WTC11 (cell line): Measurements from ENCODE around the gene EXOSC5.

Experiments
- NFYB ChIP-seq: sonication (generic); formaldehyde crosslinking; conservative IDR thresholded peaks from 2 replicates; pipeline ENCODE4 v1.8.0; 2022; ENCODE audit warnings: low read depth, missing genetic modification reagents
- ZNF121 ChIP-seq: sonication (generic); formaldehyde crosslinking; IDR thresholded peaks from 2 replicates; pipeline ENCODE4 v1.8.0; 2023; ENCODE audit warnings: missing genetic modification reagents
- ZNF396 ChIP-seq: fragments of 250-450 bp; sonication (Bioruptor Pico); IDR thresholded peaks from 2 replicates; pipeline ENCODE4 v1.8.0; 2021; ENCODE audit warnings: mild to moderate bottlenecking, moderate library complexity, borderline replicate concordance
- ZNF423 ChIP-seq: fragments of 250-450 bp; sonication (Bioruptor Pico); IDR thresholded peaks from 2 replicates; pipeline ENCODE4 v2.1.2; 2022; ENCODE audit warnings: mild to moderate bottlenecking, moderate library complexity
- TF ChIP-seq, protein P1 (sequence below): fragments of 200-600 bp; IDR thresholded peaks from 2 replicates; pipeline ENCODE4 v1.8.0; 2022; ENCODE audit warnings: antibody characterized with exemption
- TF ChIP-seq, protein P2 (sequence below): sonication (generic); formaldehyde crosslinking; IDR thresholded peaks from 2 replicates; pipeline ENCODE4 v1.8.0; 2022; ENCODE audit warnings: mild to moderate bottlenecking, missing genetic modification reagents
- TF ChIP-seq, protein P3 (sequence below): sonication (generic); formaldehyde crosslinking; IDR thresholded peaks from 2 replicates; pipeline ENCODE4 v1.8.1; 2023; ENCODE audit warnings: mild to moderate bottlenecking, moderate library complexity, missing genetic modification reagents
- TF ChIP-seq, protein P4 (sequence below): sonication (generic); formaldehyde crosslinking; conservative IDR thresholded peaks from 2 replicates; pipeline ENCODE4 v1.8.1; 2023; ENCODE audit warnings: mild to moderate bottlenecking, low read depth, missing genetic modification reagents, moderate library complexity
- TF ChIP-seq, protein P5 (sequence below): fragments of 250-450 bp; sonication (Bioruptor Pico); IDR thresholded peaks from 2 replicates; pipeline ENCODE4 v1.9.0; 2021; ENCODE audit warnings: mild to moderate bottlenecking
- TF ChIP-seq, protein P6 (sequence below): sonication (generic); formaldehyde crosslinking; IDR thresholded peaks from 2 replicates; pipeline ENCODE4 v1.8.1; 2022; ENCODE audit warnings: low read depth, mild to moderate bottlenecking, moderate library complexity, missing genetic modification reagents, borderline replicate concordance
- TF ChIP-seq, protein P7 (sequence below): sonication (generic); formaldehyde crosslinking; conservative IDR thresholded peaks from 2 replicates; pipeline ENCODE4 v1.8.1; 2022; ENCODE audit warnings: mild to moderate bottlenecking, missing genetic modification reagents
- TF ChIP-seq, protein P8 (sequence below): sonication (generic); formaldehyde crosslinking; IDR thresholded peaks from 2 replicates; pipeline ENCODE4 v1.8.1; 2022; ENCODE audit warnings: mild to moderate bottlenecking, missing genetic modification reagents, moderate library complexity, borderline replicate concordance
- TF ChIP-seq, protein P9 (sequence below): sonication (generic); formaldehyde crosslinking; IDR thresholded peaks from 2 replicates; pipeline ENCODE4 v1.8.1; 2023; ENCODE audit warnings: mild to moderate bottlenecking, missing genetic modification reagents, borderline replicate concordance
- TF ChIP-seq, protein P10 (sequence below): sonication (generic); formaldehyde crosslinking; IDR thresholded peaks from 2 replicates; pipeline ENCODE4 v1.8.0; 2022; ENCODE audit warnings: mild to moderate bottlenecking, missing genetic modification reagents

DNA sequence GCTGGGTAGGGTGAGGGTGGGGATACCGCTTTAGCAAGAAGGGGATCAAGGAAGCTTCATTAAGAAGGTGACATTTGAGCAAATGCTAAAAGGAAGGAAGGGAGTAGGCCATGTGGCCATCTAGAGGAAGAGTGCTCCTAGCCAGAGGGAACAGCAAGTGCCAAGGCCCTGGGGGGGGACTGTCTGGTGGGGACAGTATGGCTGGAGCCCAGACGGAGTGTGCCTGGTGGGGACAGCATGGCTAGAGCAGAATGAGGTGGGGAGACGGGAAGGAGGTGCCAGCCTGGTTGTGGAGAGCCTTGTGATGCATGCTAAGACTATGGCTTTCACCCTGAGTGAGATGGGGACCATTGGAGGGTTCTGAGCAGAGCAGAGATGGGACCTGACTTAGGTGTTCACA lies 41.4 kb downstream of the EXOSC5 start:
- TF ChIP-seq, protein P1, sequence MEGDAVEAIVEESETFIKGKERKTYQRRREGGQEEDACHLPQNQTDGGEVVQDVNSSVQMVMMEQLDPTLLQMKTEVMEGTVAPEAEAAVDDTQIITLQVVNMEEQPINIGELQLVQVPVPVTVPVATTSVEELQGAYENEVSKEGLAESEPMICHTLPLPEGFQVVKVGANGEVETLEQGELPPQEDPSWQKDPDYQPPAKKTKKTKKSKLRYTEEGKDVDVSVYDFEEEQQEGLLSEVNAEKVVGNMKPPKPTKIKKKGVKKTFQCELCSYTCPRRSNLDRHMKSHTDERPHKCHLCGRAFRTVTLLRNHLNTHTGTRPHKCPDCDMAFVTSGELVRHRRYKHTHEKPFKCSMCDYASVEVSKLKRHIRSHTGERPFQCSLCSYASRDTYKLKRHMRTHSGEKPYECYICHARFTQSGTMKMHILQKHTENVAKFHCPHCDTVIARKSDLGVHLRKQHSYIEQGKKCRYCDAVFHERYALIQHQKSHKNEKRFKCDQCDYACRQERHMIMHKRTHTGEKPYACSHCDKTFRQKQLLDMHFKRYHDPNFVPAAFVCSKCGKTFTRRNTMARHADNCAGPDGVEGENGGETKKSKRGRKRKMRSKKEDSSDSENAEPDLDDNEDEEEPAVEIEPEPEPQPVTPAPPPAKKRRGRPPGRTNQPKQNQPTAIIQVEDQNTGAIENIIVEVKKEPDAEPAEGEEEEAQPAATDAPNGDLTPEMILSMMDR: no peak
- TF ChIP-seq, protein P2, sequence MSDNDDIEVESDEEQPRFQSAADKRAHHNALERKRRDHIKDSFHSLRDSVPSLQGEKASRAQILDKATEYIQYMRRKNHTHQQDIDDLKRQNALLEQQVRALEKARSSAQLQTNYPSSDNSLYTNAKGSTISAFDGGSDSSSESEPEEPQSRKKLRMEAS (CRISPR knock-in tag): no peak
- TF ChIP-seq ZNF121 (CRISPR knock-in tag) (no peak), ZNF396 (CRISPR knock-in tag) (no peak), NFYB (CRISPR knock-in tag) (no peak), ZNF423 (CRISPR knock-in tag) (no peak)
- TF ChIP-seq, protein P3, sequence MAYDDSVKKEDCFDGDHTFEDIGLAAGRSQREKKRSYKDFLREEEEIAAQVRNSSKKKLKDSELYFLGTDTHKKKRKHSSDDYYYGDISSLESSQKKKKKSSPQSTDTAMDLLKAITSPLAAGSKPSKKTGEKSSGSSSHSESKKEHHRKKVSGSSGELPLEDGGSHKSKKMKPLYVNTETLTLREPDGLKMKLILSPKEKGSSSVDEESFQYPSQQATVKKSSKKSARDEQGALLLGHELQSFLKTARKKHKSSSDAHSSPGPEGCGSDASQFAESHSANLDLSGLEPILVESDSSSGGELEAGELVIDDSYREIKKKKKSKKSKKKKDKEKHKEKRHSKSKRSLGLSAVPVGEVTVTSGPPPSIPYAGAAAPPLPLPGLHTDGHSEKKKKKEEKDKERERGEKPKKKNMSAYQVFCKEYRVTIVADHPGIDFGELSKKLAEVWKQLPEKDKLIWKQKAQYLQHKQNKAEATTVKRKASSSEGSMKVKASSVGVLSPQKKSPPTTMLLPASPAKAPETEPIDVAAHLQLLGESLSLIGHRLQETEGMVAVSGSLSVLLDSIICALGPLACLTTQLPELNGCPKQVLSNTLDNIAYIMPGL (CRISPR knock-in tag): no peak
- TF ChIP-seq, protein P4, sequence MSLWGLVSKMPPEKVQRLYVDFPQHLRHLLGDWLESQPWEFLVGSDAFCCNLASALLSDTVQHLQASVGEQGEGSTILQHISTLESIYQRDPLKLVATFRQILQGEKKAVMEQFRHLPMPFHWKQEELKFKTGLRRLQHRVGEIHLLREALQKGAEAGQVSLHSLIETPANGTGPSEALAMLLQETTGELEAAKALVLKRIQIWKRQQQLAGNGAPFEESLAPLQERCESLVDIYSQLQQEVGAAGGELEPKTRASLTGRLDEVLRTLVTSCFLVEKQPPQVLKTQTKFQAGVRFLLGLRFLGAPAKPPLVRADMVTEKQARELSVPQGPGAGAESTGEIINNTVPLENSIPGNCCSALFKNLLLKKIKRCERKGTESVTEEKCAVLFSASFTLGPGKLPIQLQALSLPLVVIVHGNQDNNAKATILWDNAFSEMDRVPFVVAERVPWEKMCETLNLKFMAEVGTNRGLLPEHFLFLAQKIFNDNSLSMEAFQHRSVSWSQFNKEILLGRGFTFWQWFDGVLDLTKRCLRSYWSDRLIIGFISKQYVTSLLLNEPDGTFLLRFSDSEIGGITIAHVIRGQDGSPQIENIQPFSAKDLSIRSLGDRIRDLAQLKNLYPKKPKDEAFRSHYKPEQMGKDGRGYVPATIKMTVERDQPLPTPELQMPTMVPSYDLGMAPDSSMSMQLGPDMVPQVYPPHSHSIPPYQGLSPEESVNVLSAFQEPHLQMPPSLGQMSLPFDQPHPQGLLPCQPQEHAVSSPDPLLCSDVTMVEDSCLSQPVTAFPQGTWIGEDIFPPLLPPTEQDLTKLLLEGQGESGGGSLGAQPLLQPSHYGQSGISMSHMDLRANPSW (CRISPR knock-in tag): no peak
- TF ChIP-seq, protein P5, sequence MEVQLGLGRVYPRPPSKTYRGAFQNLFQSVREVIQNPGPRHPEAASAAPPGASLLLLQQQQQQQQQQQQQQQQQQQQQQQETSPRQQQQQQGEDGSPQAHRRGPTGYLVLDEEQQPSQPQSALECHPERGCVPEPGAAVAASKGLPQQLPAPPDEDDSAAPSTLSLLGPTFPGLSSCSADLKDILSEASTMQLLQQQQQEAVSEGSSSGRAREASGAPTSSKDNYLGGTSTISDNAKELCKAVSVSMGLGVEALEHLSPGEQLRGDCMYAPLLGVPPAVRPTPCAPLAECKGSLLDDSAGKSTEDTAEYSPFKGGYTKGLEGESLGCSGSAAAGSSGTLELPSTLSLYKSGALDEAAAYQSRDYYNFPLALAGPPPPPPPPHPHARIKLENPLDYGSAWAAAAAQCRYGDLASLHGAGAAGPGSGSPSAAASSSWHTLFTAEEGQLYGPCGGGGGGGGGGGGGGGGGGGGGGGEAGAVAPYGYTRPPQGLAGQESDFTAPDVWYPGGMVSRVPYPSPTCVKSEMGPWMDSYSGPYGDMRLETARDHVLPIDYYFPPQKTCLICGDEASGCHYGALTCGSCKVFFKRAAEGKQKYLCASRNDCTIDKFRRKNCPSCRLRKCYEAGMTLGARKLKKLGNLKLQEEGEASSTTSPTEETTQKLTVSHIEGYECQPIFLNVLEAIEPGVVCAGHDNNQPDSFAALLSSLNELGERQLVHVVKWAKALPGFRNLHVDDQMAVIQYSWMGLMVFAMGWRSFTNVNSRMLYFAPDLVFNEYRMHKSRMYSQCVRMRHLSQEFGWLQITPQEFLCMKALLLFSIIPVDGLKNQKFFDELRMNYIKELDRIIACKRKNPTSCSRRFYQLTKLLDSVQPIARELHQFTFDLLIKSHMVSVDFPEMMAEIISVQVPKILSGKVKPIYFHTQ: no peak
- TF ChIP-seq, protein P6, sequence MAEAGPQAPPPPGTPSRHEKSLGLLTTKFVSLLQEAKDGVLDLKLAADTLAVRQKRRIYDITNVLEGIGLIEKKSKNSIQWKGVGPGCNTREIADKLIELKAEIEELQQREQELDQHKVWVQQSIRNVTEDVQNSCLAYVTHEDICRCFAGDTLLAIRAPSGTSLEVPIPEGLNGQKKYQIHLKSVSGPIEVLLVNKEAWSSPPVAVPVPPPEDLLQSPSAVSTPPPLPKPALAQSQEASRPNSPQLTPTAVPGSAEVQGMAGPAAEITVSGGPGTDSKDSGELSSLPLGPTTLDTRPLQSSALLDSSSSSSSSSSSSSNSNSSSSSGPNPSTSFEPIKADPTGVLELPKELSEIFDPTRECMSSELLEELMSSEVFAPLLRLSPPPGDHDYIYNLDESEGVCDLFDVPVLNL (CRISPR knock-in tag): no peak
- TF ChIP-seq, protein P7, sequence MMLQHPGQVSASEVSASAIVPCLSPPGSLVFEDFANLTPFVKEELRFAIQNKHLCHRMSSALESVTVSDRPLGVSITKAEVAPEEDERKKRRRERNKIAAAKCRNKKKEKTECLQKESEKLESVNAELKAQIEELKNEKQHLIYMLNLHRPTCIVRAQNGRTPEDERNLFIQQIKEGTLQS (CRISPR knock-in tag): no peak
- TF ChIP-seq, protein P8, sequence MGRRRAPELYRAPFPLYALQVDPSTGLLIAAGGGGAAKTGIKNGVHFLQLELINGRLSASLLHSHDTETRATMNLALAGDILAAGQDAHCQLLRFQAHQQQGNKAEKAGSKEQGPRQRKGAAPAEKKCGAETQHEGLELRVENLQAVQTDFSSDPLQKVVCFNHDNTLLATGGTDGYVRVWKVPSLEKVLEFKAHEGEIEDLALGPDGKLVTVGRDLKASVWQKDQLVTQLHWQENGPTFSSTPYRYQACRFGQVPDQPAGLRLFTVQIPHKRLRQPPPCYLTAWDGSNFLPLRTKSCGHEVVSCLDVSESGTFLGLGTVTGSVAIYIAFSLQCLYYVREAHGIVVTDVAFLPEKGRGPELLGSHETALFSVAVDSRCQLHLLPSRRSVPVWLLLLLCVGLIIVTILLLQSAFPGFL: no peak
- TF ChIP-seq, protein P9, sequence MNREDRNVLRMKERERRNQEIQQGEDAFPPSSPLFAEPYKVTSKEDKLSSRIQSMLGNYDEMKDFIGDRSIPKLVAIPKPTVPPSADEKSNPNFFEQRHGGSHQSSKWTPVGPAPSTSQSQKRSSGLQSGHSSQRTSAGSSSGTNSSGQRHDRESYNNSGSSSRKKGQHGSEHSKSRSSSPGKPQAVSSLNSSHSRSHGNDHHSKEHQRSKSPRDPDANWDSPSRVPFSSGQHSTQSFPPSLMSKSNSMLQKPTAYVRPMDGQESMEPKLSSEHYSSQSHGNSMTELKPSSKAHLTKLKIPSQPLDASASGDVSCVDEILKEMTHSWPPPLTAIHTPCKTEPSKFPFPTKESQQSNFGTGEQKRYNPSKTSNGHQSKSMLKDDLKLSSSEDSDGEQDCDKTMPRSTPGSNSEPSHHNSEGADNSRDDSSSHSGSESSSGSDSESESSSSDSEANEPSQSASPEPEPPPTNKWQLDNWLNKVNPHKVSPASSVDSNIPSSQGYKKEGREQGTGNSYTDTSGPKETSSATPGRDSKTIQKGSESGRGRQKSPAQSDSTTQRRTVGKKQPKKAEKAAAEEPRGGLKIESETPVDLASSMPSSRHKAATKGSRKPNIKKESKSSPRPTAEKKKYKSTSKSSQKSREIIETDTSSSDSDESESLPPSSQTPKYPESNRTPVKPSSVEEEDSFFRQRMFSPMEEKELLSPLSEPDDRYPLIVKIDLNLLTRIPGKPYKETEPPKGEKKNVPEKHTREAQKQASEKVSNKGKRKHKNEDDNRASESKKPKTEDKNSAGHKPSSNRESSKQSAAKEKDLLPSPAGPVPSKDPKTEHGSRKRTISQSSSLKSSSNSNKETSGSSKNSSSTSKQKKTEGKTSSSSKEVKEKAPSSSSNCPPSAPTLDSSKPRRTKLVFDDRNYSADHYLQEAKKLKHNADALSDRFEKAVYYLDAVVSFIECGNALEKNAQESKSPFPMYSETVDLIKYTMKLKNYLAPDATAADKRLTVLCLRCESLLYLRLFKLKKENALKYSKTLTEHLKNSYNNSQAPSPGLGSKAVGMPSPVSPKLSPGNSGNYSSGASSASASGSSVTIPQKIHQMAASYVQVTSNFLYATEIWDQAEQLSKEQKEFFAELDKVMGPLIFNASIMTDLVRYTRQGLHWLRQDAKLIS: no peak
- TF ChIP-seq, protein P10, sequence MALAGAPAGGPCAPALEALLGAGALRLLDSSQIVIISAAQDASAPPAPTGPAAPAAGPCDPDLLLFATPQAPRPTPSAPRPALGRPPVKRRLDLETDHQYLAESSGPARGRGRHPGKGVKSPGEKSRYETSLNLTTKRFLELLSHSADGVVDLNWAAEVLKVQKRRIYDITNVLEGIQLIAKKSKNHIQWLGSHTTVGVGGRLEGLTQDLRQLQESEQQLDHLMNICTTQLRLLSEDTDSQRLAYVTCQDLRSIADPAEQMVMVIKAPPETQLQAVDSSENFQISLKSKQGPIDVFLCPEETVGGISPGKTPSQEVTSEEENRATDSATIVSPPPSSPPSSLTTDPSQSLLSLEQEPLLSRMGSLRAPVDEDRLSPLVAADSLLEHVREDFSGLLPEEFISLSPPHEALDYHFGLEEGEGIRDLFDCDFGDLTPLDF (CRISPR knock-in tag): no peak
